ENCODE results near the gene ZNF532.

The ZNF532 gene

DNA sequence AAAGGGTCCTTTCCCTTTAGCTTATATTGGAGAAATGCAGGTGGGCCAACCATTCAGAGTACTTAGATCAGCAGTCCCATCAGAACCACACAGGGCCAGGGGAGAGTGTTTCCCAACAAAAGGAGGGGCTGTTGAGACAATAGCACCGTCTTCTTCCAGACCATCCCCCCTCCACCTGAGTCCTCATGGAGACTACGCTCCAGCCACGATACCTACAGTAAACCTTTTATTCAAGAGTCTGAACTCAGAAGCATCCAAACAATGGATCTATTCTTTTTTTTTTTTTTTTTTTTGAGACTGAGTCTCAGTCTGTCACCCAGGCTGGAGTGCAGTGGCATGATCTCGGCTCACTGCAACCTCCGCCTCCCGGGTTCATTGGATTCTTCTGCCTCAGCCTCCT is 25.7 kb upstream of the ZNF532 start:
- TF ChIP-seq, protein P1, sequence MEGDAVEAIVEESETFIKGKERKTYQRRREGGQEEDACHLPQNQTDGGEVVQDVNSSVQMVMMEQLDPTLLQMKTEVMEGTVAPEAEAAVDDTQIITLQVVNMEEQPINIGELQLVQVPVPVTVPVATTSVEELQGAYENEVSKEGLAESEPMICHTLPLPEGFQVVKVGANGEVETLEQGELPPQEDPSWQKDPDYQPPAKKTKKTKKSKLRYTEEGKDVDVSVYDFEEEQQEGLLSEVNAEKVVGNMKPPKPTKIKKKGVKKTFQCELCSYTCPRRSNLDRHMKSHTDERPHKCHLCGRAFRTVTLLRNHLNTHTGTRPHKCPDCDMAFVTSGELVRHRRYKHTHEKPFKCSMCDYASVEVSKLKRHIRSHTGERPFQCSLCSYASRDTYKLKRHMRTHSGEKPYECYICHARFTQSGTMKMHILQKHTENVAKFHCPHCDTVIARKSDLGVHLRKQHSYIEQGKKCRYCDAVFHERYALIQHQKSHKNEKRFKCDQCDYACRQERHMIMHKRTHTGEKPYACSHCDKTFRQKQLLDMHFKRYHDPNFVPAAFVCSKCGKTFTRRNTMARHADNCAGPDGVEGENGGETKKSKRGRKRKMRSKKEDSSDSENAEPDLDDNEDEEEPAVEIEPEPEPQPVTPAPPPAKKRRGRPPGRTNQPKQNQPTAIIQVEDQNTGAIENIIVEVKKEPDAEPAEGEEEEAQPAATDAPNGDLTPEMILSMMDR (IDR thresholded peaks at IDR 0.05; ENCODE audit: control insufficient read depth, insufficient read depth, low read depth, low read length, missing control alignments) = no peak

GRCh38 chr18:58842978-58843687 is 21.5 kb upstream of the ZNF532 start:
- DNase-seq (ENCODE audit: low read depth) = no peak
- no peak overlapping the region for H3K4me3 ChIP-seq (ENCODE audit: control insufficient read depth, low read depth, low read length)
- TF ChIP-seq, protein P1 (IDR thresholded peaks at IDR 0.05; ENCODE audit: control insufficient read depth, insufficient read depth, low read depth, low read length, missing control alignments) = no peak

More for the DNA sequence above, 25.7 kb upstream of the ZNF532 start:
- DNase-seq (ENCODE audit: low read depth) = no peak
- H3K4me3 ChIP-seq (ENCODE audit: control insufficient read depth, low read depth, low read length) = no peak overlapping the region

GRCh38 chr18:58843688-58844035 is 21.0 kb upstream of the ZNF532 start:
- no peak for DNase-seq (ENCODE audit: low read depth)
- TF ChIP-seq, protein P1 (IDR thresholded peaks at IDR 0.05; ENCODE audit: control insufficient read depth, insufficient read depth, low read depth, low read length, missing control alignments) = no peak
- H3K4me3 ChIP-seq (ENCODE audit: control insufficient read depth, low read depth, low read length) = no peak overlapping the region

DNA sequence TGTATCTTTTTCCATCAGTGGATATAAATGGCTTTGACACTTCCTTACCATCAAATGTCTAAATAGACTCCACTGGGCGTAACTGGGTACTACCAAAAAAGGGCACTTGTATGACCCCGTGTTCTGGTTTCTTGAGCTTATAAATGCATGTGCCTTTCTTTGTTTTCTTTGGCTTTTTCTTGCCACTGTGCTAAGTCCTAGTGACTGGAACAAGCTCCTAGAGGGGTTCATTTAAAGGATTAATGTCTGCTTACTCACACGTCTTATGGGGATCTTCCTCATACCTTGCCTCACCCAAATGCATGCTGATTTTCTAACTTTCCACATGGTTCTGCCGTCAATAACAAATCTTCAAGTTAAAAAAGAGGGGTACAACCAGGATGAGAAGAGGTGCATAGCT is 19.8 kb upstream of the ZNF532 start:
- H3K4me3 ChIP-seq (ENCODE audit: control insufficient read depth, low read depth, low read length) = no peak overlapping the region
- TF ChIP-seq, protein P1 (IDR thresholded peaks at IDR 0.05; ENCODE audit: control insufficient read depth, insufficient read depth, low read depth, low read length, missing control alignments) = no peak

GRCh38 chr18:58845928-58846724 is 18.6 kb upstream of the ZNF532 start:
- no peak for DNase-seq (ENCODE audit: low read depth)
- TF ChIP-seq, protein P1 (IDR thresholded peaks at IDR 0.05; ENCODE audit: control insufficient read depth, insufficient read depth, low read depth, low read length, missing control alignments) = no peak
- no peak overlapping the region for H3K4me3 ChIP-seq (ENCODE audit: control insufficient read depth, low read depth, low read length)

More for the DNA sequence above, 19.8 kb upstream of the ZNF532 start:
- DNase-seq (ENCODE audit: low read depth) = no peak

- H3K4me3 ChIP-seq (ENCODE audit: control insufficient read depth, low read depth, low read length) = no peak overlapping the region
- TF ChIP-seq, protein P1 (IDR thresholded peaks at IDR 0.05; ENCODE audit: control insufficient read depth, insufficient read depth, low read depth, low read length, missing control alignments) = no peak
- DNase-seq (ENCODE audit: low read depth) = no peak
These were observed 17.1 kb upstream of the ZNF532 start for GRCh38 chr18:58847383-58848071.

Measured in AG09309 (cell line).